Medulla oblongata (tissue), 1 donor: ENCODE results near the gene FAM98A.
A peak's percentile ranks its signal among the peaks of the same experiment; 100 is the strongest.

ENCODE experiments used
- DNase-seq: peaks from one replicate; pipeline ENCODE4 v3.0.0-alpha.2; 2015; ENCODE audit errors: extremely low spot score

The FAM98A gene

DNA sequence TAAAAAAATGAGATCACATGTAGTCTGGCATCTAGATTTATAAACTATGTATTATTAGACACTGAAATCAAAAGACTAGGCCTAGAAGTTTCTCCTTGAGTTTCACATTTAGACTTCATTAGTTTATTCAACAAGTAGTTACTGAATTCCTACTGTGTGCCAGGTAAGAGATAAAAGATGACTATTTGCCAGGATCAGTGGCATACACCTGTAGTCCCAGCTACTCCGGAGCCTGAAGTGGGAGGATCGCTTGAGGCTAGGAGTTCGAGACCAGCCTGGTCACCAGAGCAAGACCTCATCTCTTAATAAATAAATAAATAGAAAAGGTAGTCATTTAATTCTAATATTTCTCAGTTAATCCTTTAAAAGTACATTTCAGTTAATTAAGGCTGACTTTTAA, 2.1 kb downstream of the FAM98A start:
- no peak for DNase-seq

- DNase-seq: peak; percentile 70
Measured at GRCh38 chr2:33595385-33595784, 3.7 kb downstream of the FAM98A start.

GRCh38 chr2:33589444-33589843, 9.7 kb downstream of the FAM98A start:
- DNase-seq: no peak

GRCh38 chr2:33588232-33588631, 10.9 kb downstream of the FAM98A start:
- DNase-seq: no peak

DNA sequence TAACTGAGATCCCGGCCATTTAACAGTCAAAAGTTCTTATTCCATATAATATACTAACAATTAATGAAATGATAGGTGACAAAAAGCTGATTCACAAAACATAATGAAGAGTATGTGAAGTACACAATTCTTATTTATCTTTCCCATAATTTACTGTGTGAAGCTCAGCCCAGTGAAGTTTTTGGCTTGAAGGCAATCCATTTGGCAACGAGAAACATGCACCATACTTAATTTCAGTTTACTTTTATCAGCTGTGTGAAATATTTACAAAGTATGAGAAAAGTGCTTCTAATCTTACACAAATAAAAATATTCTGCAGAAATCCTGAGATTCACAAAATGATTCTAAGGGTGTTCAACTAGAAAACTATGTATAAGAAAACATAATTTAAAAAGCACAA, 12.3 kb downstream of the FAM98A start:
- no peak for DNase-seq

- DNase-seq: peak; percentile 87
Measured at GRCh38 chr2:33583194-33583938, 15.7 kb downstream of the FAM98A start.

DNA sequence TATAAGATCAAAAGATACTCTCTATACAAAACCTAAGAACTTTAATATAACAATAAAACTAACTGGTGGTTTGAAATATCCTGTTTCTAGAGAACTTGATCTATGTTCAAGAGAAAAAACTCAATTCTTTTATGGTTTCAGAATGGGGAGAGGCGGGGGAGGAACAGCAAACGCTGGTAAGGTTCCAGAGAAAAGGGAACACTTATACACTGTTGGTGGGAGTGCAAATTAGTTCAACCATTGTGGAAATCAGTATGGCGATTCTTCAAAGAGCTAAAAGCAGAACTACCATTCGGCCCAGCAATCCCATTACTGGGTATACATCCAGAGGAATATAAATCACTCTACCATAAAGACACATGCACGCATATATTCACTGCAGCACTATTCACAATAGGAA, 17.2 kb downstream of the FAM98A start:
- DNase-seq: no peak

GRCh38 chr2:33579227-33579626, 19.9 kb downstream of the FAM98A start:
- no peak for DNase-seq

GRCh38 chr2:33577668-33578067, 21.4 kb downstream of the FAM98A start:
- no peak for DNase-seq

GRCh38 chr2:33577084-33577483, 22.0 kb downstream of the FAM98A start:
- DNase-seq: peak; percentile 73

GRCh38 chr2:33573657-33574056, 25.4 kb downstream of the FAM98A start:
- no peak for DNase-seq

GRCh38 chr2:33570681-33571080, 28.4 kb downstream of the FAM98A start:
- no peak for DNase-seq

DNA sequence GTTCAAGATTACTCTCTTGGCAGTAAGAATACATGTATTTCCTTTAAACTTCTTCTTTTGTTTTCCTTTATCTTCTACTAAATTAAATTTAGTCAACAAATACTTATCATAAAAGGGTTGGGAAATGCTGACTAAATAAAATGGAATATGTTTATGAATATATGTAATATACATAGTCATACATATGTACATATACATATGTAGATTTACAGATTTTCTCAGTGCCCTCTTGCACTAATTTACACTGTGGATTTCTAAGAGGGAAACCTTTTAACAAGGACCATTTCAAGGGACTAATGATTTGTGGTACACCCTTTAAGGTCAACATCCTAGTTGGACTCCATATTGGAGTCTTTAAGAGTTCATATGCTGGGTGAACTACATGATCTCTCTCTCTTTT, 37.2 kb downstream of the FAM98A start:
- DNase-seq: no peak

DNA sequence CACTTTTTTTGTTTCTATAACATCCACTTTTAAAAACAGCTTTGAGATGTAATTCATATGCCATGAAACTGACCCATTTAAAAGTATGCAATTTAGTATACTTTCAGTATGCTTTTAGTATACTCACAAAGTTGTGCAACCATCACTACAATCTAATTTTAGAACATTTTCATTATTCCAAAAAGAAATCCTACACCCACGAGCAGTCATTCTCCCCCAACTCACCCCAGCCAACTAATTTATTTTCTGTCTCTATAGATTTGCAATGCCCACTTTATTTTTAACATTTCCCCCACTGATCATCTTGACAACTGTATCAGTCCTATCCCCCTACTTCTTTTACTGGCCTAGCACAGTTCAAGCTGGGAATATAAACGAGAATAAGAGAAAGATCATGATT, 39.1 kb downstream of the FAM98A start:
- DNase-seq: no peak

DNA sequence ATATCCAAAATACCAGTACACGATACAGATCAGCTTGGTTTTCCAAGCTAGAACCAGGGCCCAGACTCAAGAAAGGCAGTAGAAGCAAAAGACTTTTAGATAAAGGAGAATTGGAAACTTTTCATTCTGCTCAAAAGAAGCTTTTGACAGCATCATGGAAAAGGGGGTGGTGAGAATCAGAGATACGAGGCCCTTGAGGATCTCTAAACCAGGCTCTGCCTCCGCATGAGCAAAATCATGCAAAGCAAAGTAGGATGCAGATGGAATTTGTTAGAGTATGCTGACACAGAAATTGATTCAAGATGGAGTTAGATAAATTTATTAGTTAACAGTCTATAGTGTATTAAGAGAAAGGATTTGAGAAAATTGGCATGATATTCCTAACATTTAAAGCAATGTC, 39.8 kb downstream of the FAM98A start:
- DNase-seq: no peak

- DNase-seq: no peak
Measured at GRCh38 chr2:33555681-33556080, 43.4 kb downstream of the FAM98A start.

GRCh38 chr2:33552758-33553461, 46.2 kb downstream of the FAM98A start:
- no peak for DNase-seq

DNA sequence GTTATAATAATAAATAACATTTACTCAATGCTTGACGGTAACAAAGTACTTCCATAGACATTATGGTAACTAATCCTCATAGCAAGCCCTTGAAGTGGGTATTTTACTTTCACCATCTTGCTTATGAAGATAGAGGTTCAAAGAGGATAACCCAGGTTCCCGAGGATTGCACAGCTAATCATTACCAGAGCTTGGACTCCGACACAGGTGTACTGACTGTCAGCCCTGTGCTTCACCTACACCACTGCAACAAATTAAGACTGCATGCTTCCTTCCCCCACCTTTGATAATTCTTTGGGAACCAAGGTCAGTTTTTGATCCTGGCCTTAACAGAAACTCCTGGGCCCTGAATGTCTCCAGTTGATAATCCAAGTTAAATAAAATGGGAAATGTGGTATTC, 48.9 kb downstream of the FAM98A start:
- no peak for DNase-seq

- no peak for DNase-seq
Measured at GRCh38 chr2:33541243-33541642, 57.9 kb downstream of the FAM98A start.

DNA sequence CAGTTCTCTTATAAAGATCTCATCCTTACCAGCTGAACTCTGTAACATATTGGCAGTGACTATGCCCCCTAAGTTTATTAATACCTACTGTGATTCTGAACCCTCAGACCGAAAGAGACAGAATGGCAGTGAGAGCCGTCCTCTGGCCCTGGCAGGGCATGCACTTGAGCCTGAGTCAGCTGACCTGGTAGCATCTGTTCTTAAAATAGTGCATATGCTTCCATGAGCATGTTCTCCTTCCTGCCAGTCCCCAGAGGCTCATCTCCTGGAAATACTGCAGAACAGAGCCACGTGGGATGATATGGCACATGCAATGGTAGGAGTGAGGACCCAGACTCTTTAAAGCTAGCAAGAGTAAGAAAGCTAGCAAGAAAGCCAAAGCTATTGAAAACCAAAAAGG, 63.7 kb downstream of the FAM98A start:
- DNase-seq: no peak
